GM13977 (cell line): ENCODE measurements around the gene KCTD15.

Experiments used
- DNase-seq: peaks from one replicate; pipeline ENCODE4 v3.0.0; 2012; ENCODE audit warnings: low spot score
- in situ Hi-C: fragments of 300-500 bp; cut with MboI; formaldehyde crosslinking; loops from one replicate; pipeline ENCODE4 v1.12.0; 2022; ENCODE audit warnings: low sequenced_read_pairs, low pct_unique_long_range_greater_than_20kb, mixed read lengths, inconsistent platforms; ENCODE audit not compliant: unreplicated experiment
- TF ChIP-seq, protein P1 (sequence below): IDR thresholded peaks from 2 replicates; pipeline ENCODE4 v1.5.1; 2012; ENCODE audit warnings: mild to moderate bottlenecking, control low read depth; ENCODE audit not compliant: insufficient read depth; ENCODE audit errors: extremely low read depth, missing control alignments

KCTD15 gene

DNA sequence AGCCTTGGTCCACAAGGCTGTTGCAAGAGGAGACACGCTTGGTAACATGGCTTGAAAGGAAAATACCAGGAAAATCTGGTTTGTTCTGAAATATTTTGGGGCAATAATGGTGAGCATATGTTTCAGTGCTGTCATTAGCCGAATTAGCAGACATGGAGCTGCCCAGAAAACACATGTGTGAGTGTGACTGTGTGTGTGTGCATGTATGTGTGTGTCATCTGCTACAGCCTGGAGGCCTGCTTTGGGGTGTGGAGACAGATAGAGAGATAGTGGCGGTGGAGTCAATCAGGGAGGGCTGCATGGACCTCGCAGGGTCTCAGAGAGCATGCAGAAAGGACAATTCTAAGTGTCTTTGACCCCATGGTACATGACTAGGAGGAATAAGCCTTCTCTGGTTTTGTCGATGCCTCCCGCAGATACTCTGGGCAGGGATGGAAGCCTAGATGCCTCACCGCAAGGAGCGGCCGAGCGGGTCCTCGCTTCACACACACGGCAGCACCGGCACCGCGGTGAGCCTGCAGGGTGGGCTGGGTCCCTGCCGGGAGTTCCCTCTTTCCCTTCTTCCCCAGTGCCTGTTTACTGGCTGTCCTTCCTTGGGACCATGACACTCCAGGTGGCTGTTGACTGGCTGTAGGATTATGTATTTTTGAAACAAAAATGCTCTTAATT lies 3.5 kb downstream of the KCTD15 start:
- TF ChIP-seq, protein P1, sequence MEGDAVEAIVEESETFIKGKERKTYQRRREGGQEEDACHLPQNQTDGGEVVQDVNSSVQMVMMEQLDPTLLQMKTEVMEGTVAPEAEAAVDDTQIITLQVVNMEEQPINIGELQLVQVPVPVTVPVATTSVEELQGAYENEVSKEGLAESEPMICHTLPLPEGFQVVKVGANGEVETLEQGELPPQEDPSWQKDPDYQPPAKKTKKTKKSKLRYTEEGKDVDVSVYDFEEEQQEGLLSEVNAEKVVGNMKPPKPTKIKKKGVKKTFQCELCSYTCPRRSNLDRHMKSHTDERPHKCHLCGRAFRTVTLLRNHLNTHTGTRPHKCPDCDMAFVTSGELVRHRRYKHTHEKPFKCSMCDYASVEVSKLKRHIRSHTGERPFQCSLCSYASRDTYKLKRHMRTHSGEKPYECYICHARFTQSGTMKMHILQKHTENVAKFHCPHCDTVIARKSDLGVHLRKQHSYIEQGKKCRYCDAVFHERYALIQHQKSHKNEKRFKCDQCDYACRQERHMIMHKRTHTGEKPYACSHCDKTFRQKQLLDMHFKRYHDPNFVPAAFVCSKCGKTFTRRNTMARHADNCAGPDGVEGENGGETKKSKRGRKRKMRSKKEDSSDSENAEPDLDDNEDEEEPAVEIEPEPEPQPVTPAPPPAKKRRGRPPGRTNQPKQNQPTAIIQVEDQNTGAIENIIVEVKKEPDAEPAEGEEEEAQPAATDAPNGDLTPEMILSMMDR: no peak
- DNase-seq: no peak
- in situ Hi-C loops: no loop called here

- no peak for DNase-seq
- in situ Hi-C loops: no loop called here
- TF ChIP-seq, protein P1: no peak
Observed at GRCh38 chr19:33801411-33801810, 4.7 kb downstream of the KCTD15 start.

DNA sequence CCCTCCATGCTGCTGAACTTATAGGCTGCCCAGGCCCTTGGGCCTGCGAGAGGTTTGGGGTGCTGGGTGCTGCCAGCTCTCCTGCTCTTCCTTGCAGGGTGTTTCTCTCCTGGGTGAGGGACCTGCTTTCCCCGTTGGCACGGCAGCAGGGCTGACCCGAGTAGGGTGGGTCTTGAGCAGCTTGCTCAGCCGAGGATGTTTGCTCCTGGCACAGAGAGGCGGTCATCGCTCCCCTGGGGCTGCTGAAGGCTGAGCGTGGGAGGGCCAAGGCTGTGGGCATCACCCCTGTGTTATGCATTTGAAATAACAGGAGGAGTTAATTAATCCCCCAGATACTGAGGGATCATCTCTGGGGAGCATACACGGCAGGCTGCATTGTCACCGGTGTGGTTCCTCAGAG lies 5.3 kb downstream of the KCTD15 start:
- no peak for DNase-seq
- in situ Hi-C loops: no loop called here
- TF ChIP-seq, protein P1: no peak

- in situ Hi-C loops: no loop called here
- TF ChIP-seq, protein P1: no peak
- DNase-seq: no peak
Observed at GRCh38 chr19:33802801-33803200, 6.1 kb downstream of the KCTD15 start.

DNA sequence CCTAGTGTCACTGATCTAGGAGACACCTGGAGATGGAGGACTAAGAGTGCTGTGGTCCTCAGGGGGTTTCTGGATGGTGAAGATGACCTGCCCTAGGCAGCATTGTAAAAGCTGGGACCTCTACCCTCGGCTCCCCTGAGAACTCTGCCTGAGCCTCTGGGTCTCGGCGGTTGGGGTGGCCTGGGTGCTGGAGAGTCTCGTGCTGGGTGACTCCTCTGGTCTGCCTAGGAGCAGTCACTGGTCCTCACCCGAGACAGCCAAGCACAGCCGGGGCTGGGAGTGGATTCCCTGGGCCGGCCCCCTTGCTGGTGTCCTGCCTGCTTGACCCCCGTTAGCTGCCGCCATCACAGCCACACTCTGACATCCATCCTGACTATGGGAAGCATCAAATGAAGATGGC lies 6.7 kb downstream of the KCTD15 start:
- in situ Hi-C loops: no loop called here
- TF ChIP-seq, protein P1: no peak
- DNase-seq: no peak

GRCh38 chr19:33804021-33804799 lies 7.5 kb downstream of the KCTD15 start:
- in situ Hi-C loops: no loop called here
- TF ChIP-seq, protein P1: no peak
- DNase-seq: no peak
